Body of pancreas (tissue), 4 donors: Measurements from ENCODE around the gene DNER.

Experiments used
- POLR2A ChIP-seq, 3 donors: fragments of 450-650 bp; IDR thresholded peaks; one replicate each; pipeline ENCODE4 v1.6.1; 2016; ENCODE audit warnings: antibody characterized with exemption in 3 of 3, mild to moderate bottlenecking in 2 of 3
- TF ChIP-seq, protein P1 (sequence below), 7 experiments: fragments of 450-650 bp in 4 of 7; fragments of 200-600 bp in 3 of 7; sonication (generic) in 3 of 7; IDR thresholded peaks; one replicate each; pipeline ENCODE4 v1.5.1; 2016 to 2019; ENCODE audit warnings: antibody characterized with exemption in 7 of 7

GRCh38 chr2:229695961-229696360 is 18.4 kb downstream of the DNER start:
- TF ChIP-seq, protein P1, sequence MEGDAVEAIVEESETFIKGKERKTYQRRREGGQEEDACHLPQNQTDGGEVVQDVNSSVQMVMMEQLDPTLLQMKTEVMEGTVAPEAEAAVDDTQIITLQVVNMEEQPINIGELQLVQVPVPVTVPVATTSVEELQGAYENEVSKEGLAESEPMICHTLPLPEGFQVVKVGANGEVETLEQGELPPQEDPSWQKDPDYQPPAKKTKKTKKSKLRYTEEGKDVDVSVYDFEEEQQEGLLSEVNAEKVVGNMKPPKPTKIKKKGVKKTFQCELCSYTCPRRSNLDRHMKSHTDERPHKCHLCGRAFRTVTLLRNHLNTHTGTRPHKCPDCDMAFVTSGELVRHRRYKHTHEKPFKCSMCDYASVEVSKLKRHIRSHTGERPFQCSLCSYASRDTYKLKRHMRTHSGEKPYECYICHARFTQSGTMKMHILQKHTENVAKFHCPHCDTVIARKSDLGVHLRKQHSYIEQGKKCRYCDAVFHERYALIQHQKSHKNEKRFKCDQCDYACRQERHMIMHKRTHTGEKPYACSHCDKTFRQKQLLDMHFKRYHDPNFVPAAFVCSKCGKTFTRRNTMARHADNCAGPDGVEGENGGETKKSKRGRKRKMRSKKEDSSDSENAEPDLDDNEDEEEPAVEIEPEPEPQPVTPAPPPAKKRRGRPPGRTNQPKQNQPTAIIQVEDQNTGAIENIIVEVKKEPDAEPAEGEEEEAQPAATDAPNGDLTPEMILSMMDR (IDR thresholded peaks at IDR 0.05), result no peak
- TF ChIP-seq POLR2A (IDR thresholded peaks at IDR 0.05), result no peak
